HG03432 (cell line): ENCODE measurements around the gene AGMAT.
A peak's percentile ranks its signal among the peaks of the same experiment; 100 is the strongest.

ENCODE experiments used
- ATAC-seq: cut with Tn5 transposase; IDR thresholded peaks from one replicate; pipeline ENCODE4 v1.9.1; 2021; ENCODE audit warnings: mild to moderate bottlenecking, moderate library complexity; ENCODE audit not compliant: unreplicated experiment

Gene AGMAT

GRCh38 chr1:15525050-15526020 is 59.5 kb downstream of the AGMAT start:
- ATAC-seq = peak; percentile 42

- peak; percentile 44 for ATAC-seq
Measured at GRCh38 chr1:15524283-15525049, 60.4 kb downstream of the AGMAT start.

GRCh38 chr1:15524021-15524282 is 60.9 kb downstream of the AGMAT start, which contains the start of gene CASP9:
CASP9 (minus strand) TSS chr1:15524215; CDS start chr1:15524200, 15 bp downstream.
- ATAC-seq = no peak

GRCh38 chr1:15523104-15524020 is 61.5 kb downstream of the AGMAT start:
- no peak for ATAC-seq

- ATAC-seq = no peak
Measured at GRCh38 chr1:15522551-15522950, 62.3 kb downstream of the AGMAT start.
